Retinal pigment epithelial cell (primary cell): Measurements from ENCODE around the gene PIANP.
A peak's percentile ranks its signal among the peaks of the same experiment; 100 is the strongest.

Experiments
- DNase-seq: peaks from one replicate; pipeline ENCODE4 v3.0.0-alpha.2; 2010; ENCODE audit warnings: low read depth
- H3K4me3 ChIP-seq: 2 replicates; pipeline ENCODE4 v1.5.1; 2011; ENCODE audit warnings: mild to moderate bottlenecking, low read length, control low read depth, moderate library complexity
- TF ChIP-seq, protein P1 (sequence below): conservative IDR thresholded peaks from 2 replicates; pipeline ENCODE4 v1.5.1; 2011; ENCODE audit warnings: low read depth, low read length, control low read depth, inconsistent platforms

The PIANP gene

DNA sequence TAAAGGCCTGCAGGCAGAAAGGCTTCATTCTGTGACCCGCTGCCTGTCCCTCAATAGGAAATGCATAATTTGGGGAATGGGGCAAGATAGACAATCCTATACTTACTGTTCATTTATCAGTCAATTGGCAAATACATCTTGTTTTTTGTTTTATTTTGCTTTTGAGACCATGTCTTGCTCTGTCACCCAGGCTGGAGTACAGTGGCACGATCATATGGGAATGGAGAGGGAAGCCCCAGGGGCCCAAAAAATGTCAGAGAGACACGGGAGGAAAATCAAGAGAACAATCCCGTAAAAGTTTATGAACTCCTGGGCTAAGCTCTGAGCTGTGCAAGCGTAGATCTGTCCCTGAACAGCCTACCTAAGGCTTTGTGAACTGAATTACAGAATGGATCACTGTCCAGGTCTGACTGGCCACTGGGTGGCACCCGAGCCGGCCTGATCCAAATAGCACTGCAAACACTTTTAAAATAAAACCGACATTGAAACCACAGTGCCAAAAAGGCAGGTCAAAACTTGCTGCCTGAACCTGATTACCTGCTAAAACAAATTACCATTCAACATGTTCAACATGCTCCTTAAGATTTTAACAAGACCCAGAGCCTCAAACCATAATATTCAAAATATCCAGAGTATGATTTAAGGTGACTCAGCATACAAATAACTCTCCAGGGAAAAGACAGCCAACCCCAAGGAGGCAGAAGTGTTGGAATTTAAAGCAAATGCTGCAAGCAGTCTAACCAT lies 35.0 kb upstream of the PIANP start:
- no peak for DNase-seq
- TF ChIP-seq, protein P1, sequence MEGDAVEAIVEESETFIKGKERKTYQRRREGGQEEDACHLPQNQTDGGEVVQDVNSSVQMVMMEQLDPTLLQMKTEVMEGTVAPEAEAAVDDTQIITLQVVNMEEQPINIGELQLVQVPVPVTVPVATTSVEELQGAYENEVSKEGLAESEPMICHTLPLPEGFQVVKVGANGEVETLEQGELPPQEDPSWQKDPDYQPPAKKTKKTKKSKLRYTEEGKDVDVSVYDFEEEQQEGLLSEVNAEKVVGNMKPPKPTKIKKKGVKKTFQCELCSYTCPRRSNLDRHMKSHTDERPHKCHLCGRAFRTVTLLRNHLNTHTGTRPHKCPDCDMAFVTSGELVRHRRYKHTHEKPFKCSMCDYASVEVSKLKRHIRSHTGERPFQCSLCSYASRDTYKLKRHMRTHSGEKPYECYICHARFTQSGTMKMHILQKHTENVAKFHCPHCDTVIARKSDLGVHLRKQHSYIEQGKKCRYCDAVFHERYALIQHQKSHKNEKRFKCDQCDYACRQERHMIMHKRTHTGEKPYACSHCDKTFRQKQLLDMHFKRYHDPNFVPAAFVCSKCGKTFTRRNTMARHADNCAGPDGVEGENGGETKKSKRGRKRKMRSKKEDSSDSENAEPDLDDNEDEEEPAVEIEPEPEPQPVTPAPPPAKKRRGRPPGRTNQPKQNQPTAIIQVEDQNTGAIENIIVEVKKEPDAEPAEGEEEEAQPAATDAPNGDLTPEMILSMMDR: peak; percentile 75
- no peak overlapping the region for H3K4me3 ChIP-seq

DNA sequence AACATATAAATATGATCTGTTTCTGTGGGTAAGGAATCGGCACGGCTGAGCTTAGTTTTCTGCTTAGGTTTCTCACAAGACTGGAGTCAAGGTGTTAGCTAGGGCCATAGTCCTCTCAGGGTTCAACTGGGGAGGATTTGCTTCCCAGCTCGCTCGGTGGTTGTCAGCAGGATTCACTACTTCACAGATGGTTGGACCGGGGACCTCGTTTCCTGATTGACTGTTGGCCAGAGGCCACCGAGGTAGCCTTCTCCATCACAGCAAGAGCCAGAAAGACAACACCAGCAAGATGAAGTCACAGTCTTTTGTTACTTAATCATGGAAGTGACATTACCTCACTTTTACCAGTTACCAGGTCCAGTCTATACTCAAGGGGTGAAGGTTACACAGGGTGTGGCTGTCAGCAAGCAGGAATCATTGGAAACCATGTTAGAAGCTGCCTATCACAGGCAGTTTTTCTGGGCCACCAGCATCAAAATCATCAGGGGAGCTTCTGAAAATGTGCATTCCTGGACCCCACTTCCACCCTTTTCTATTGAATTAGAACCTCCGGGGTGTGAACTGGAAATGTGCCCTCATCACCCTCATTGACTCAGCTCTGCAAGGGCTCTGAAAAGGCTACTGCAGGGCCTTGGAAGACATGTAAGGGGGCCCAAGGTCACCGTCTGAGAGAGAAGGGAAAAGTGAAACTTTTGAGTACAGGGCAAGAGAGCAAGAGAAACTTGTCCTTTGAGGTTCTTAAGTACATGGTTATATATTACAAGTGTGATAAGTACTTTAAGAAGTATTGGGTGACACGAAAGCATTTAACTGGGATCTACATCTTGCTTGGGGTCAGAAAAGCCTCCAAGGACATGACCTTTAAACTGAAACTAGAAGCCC lies 34.1 kb upstream of the PIANP start:
- DNase-seq: no peak
- H3K4me3 ChIP-seq: no peak overlapping the region
- TF ChIP-seq, protein P1: no peak

DNA sequence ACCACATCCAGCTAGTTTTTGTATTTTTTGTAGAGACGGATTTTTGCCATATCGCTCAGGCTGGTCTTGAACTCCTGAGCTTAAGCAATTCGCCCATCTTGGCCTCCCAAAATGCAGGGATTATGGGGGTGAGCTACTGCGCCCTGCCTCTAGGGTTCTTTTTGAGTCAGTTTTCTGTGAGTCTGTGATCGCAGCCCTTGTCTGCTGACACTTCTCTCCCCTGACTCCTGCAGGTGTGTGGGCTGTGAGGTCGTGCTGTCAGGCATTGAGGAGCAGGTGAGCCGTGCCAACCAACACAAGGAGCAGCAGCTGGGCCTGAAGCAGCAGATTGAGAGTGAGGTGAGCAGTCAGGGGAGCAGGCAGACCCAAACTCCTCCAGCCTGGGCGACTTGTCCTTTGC lies 29.6 kb upstream of the PIANP start:
- no peak for DNase-seq
- TF ChIP-seq, protein P1: no peak

DNA sequence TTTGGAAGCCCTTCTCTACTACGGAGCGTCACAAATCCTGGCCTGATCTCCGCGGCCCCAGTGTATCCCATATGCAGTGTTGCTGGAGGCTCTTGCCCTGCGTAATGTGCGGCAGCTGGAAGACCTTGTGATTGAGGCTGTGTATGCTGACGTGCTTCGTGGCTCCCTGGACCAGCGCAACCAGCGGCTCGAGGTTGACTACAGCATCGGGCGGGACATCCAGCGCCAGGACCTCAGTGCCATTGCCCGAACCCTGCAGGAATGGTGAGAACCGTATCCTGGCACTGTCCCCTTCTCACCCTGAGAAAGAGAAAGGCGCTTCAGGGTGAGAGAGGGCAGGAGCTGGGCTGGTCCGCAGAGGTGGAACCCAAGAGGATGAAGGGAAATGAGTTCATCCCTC lies 28.6 kb upstream of the PIANP start:
- TF ChIP-seq, protein P1: no peak
- no peak for DNase-seq
- no peak overlapping the region for H3K4me3 ChIP-seq

More for the DNA sequence above, 29.6 kb upstream of the PIANP start:
- H3K4me3 ChIP-seq: no peak overlapping the region

DNA sequence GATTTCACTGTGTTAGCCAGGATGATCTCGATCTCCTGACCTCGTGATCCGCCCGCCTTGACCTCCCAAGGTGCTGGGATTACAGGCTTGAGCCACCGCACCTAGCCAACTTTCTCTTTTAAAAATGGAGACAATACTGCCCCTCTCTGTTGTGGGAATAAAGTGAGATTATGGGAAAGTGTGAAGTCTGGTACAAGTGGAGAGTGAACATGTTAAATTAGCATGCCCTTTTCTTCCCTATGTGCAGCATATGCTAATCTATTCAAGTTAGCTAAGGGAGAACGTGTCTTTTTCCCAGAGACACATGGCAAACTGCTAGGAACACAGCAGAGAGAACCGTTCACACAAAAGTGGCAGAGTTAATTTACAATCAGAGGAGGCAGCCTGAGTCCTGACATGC lies 24.7 kb upstream of the PIANP start:
- H3K4me3 ChIP-seq: no peak overlapping the region
- no peak for DNase-seq
- TF ChIP-seq, protein P1: no peak

DNA sequence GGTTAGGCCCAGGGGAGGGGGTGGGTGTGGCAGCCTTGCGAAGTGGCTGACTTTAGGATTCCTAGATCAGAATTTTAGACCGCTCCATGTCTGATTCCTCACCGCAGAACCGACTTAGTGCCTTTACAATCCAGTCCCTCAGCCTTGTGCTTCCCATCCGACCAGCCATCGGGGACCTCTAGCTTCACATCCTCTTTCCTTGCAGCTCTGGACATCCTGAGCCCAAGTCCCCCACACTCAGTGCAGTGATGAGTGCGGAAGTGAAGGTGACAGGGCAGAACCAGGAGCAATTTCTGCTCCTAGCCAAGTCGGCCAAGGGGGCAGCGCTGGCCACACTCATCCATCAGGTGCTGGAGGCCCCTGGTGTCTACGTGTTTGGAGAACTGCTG lies 23.8 kb upstream of the PIANP start:
- DNase-seq: no peak
- TF ChIP-seq, protein P1: no peak
- H3K4me3 ChIP-seq: peak overlapping the region; percentile 68
